Cerebellar nuclear complex (tissue), 1 donor: ENCODE results near the gene RARRES1.

Experiments
- DNase-seq, 2 experiments: peaks; one replicate each; lab custom pipeline; 2025; lab: John Stamatoyannopoulos, UW

RARRES1 gene, protein sequence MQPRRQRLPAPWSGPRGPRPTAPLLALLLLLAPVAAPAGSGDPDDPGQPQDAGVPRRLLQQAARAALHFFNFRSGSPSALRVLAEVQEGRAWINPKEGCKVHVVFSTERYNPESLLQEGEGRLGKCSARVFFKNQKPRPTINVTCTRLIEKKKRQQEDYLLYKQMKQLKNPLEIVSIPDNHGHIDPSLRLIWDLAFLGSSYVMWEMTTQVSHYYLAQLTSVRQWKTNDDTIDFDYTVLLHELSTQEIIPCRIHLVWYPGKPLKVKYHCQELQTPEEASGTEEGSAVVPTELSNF

DNA sequence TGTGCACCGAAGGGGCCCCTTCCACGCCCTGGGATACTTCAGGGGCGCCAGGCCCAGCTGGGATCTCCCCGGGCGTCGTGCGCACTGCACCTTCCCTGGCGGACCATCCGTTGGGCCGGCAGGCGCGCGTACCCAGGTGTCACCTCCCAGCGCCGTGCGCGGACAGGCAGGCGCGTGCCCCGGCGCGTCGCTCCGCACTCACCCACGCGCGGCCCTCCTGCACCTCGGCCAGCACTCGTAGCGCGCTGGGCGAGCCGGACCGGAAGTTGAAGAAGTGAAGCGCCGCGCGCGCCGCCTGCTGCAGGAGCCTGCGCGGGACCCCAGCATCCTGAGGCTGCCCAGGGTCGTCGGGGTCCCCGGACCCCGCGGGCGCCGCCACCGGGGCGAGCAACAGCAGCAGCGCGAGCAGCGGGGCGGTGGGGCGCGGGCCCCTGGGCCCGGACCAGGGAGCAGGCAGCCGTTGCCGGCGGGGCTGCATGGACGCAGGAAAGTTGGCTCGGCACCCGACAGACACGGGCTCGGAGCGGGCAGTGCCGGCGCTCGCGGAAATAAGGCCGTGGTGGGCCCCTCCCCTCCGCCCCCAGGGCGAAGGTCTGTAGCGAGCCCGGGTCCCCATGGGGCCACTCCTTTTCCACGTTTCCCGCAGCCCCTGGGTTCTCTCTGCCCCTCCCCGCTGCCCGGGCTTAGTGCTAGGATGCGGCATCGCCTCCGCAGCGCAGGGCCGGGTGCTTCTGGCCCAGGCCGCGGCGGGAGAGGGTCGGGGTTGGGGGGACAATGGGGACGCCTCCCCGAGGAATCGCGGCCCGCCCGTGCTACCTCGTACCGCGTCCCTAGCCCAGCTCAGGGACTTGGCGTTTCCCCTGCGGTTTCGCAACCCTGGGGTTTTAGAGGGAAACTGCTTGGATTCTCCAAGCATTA is at the start of gene RARRES1:
Gene RARRES1 (minus strand): TSS at position 520 of the 918 bp plus-strand sequence. CDS start 42 bp downstream, at position 478.
- DNase-seq: no peak

DNA sequence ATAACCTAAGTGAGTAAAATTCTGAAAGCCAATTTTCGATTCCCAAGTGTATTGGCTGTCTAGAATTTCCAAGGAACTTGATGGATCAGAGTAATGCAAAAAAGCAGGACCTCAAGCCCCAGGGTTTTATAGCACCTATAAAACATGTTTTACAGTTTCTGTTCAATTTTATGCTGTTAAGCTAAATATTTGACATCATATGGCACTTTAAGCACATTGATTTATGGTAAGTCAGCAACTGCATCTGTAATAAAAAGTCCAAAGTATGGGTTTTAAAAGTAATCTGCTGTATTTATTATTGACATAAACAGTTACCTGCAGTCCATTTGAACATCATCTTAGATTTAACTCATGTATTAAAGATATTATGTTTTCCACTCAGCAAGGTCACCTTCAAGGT is 49.6 kb upstream of the RARRES1 start:
- no peak for DNase-seq

DNA sequence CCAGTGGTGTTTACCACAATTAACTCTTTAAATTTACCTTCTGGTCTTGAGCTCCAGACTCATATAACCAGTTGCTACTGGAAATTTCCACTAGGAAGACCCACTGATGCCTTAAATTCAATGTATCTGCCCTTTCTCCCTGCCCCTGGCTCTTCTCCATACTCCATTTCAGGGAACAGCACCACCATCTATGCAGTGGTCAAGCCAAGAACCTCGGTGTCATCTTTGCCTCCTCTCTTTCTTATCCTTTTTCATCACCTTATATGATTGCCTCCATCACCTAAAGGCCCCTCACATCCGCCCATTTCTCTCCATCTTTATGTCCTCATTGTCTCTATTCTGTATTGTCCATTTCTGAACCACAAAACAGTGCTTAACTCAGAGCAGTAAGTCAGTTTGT is 48.9 kb upstream of the RARRES1 start:
- DNase-seq: no peak

DNA sequence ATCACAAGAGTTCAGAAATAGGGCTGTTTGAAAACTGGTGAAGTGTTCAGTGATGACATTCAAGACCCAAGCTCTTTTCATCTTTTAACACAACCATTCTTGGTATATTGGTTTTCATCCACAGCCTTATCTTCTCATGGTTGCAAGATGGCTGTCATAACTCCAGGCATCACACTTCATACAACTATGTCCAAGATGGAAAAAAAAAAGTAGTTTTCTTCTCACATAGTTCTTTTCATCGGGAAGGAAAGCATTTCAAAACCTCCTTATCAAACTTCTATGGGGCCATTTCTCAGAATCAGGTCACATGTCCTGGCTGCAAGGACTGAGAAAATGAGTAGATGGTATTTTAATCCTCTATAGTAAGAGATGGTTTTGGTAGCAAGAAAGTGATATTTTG is 48.5 kb upstream of the RARRES1 start:
- DNase-seq: no peak

DNA sequence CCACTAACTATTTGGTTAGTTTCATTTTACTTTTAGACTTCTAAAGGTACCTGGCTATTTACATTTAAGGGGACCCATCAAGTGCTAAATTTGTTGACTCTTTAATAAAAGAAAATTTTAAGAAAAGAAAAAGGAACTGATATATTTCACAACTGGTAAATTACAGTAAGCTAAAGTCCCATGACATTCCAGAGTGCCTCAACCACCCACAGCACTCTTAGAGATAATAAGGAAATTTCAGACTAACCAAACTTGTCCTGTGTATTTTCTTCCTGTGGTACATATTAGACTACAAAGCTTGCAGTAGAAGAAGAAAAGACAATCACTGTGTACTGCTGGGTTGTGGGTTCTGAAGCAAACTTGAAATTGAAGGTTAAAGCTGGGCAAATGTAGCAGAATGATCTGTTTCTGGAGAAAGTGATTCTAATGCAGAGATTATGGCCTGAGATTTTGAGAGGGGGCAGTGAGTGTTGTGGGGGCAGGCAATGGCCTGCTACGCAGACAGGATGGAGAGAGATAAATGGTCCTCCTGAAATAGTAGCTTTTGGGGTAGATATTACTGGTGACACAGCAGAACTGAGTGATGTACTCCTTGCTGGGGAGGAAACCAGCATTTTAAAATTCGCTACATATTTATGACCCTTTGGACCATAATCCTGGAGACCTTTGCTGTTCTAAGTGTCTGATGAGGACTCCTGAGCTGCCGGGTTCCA is 45.1 kb upstream of the RARRES1 start:
- no peak for DNase-seq

GRCh38 chr3:158776531-158776930 is 44.3 kb upstream of the RARRES1 start:
- no peak for DNase-seq

- no peak for DNase-seq
Measured at GRCh38 chr3:158775426-158776410, 43.5 kb upstream of the RARRES1 start.

- DNase-seq: no peak
Measured at GRCh38 chr3:158774965-158775364, 42.7 kb upstream of the RARRES1 start.

DNA sequence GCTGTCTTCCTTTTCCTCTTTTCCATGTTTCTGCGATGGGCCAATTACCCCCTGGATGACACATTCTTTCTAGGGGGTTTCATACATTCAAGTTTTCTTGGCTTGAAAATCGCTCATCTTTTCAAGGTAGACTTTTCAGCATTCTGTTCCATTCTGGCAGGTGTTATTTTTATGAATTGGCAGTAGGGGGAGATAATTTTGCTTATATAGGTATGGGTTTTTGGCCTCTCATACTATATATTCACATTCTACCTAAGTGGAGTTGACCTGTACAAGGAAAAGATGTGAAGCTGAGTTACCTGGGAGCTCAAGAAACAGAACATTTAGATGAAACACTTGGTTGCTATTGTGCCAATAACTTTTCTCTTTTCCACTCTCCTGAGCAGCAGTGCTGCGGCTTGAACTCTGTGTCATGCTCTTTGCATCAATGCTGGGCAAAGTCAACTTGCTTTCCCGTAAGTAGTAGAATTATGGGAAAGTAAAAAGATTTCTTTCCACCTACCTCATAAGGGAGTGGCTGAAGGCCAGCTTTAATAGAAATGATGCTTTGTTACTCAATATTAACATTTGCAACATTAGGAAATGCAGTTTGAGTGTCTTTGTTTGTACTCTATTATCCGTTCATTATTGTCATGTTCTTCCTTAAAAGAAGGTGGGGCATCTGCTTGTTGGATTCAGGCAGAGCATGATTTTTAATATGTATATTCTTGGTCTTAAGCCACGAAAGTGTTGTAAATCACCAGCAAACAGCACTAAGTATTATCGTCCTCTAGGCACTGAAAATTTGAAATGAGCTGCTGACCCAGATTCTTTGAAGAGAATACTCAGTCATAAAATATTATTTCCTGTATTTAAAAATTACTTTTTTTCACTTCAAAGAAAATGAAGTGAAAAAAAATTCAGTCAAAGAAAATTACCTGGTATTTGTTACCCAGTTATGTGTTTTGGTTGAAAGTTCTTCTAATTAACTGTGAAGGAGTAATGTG is 41.9 kb upstream of the RARRES1 start:
- DNase-seq: no peak

DNA sequence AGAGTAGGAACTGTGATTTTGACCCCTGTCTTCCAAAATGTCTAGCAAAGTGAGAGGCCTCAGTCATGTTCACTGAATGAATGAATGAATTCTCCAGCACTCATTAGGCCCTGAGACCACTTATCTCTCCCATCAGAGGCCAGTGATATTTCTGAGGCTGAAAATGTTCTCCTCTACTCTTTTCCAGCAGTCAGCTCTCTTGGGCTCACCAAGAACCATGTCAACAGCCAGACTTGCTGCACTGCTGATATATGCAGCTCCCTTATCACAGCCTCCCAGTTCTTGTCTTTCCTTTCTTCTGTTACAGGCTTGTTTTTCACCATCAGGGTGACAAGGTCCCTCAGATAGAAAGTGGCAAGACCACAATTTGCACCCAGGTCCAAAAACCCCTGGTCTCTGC is 40.9 kb upstream of the RARRES1 start:
- no peak for DNase-seq

GRCh38 chr3:158771982-158772381 is 39.7 kb upstream of the RARRES1 start:
- no peak for DNase-seq

- no peak for DNase-seq
Measured at GRCh38 chr3:158771577-158771976, 39.3 kb upstream of the RARRES1 start.

DNA sequence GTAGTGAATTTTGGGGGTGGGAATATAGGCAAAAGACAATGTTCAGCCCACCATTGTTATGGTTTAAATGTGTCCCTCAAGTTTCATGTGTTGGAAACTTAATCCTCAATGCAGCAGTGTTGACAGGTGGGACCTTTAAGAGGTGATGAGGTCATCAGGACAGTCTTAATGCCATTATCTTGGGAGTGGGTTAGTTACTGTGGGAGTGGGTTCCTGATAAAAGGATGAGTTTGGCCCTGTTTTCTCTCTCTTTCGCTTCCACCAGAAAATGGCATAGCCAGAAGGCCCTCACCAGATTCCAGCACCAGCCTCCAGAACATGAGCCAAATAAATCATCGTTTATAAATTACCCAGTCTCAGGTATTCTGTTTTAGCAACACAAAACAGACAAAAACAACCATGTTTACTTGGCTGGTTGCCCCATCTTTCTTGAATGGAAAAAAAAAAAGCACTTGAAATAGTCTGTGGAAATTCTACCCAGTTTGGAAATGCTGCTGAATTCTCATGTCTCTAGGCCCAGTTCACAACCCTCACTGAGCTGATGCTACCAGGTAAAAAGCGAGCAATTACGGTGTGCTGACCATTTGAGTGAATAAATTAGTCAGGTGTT is 38.6 kb upstream of the RARRES1 start:
- no peak for DNase-seq

DNA sequence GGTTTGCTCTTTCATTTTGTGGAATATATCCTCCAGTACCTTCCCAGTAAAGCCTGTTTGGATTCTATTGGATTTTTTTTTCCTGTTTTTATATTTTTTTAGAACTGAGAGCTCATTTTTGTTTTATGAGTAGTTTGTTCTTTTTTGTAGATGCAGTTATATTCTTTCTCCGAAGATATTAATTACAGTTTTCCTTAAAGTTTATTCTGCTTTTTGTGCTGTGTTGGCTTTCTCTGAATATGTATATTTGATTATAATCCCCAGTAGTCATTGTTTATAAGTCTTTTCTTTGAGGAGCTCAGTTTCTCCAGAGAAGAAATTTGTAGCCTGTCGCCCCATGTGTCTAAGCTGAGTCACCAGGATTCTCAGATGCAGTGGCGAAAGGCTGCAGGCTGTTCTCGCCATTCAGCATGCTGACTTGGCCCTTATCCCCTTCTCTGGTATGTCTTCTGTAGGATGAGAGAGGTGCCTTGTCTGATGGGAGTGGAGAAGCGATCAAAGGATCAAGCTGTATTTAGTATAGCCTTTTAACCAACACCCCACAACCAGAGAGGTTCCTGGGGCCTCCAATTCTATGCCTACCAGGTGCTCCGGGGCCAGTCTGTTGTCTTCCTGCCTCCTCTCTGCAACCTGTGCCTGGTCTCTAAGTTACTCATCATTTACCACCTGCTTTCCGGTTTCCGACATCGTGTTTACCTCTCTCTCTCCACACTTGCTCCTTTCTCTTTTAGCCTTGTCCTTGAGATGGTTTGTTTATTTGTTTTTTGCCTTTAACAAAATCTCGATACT is 37.9 kb upstream of the RARRES1 start:
- DNase-seq: no peak

- DNase-seq: no peak
Measured at GRCh38 chr3:158769549-158769948, 37.3 kb upstream of the RARRES1 start.

DNA sequence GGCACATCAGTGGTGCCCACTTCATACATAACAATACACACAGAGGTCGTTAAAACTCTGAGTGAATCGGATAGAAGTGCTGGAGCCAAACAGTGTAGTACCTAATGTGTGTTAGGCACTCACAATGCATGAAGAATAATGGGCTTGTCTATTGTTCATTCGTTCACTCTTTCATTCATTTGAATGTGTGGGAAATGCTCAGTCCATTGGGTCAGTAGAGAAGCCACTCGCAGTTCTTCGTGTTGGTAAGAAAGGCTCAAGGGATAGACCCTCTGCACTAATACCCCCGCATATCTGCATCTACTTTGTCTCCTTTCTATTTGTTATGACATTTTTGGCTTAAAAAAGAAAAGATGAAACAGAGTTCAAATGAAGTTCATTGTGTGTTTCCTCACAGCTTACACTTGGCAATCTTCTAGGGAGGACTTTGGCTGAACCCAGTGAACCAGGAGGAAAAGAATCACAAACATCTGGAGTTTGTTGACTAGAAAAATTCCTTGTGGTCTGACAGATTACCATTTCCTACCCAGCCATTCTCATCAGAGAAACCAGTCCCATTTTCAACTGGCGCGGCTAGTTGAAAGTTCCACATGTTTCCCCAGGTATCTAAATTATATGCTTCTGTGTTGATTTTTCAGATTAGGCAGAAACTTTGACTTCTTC is 36.8 kb upstream of the RARRES1 start:
- DNase-seq: no peak

DNA sequence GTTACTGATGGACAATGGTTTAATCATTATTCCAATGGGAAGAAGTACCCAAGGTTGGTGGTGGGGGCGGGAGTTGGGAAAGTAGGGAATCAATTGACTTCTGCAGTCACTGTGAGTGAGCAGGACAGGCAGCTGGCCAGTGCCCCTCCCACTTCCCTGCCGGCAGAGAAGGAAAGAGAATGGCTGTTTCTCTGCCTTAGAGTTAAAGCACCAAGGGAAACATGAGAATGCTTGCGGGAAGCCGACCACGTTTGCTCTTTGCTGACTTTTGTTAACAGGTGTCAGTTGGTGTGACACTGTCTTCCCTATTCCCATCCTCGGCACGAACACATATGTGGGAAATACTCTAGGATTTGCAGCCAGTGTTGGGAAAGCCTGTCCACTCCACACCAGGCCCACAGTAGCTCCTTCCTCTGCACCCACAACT is 36.1 kb upstream of the RARRES1 start:
- DNase-seq: no peak

DNA sequence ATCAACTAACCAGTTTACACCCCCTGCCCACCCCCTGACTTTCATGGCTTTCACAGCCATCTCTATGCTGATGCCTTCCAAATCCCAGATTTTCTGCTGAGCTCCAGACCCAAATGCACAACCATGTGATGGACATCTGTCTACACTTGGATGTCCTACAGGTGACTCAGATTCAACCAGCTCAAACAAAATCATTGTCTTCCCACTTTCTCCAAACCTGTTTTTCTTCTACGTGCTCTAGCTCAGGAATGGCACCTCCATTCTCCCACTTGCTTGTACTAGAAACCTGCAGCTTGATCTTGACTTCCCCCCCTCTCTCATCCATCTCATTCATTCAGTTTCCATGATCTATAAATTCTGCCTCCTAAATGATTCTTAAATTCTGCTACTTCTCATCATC is 34.1 kb upstream of the RARRES1 start:
- no peak for DNase-seq
